Spleen (tissue), 7 donors: ENCODE data around the gene GCK.

Experiments
- CTCF ChIP-seq, 11 experiments: fragments of 200-600 bp in 7 of 11; fragments of 450-650 bp in 4 of 11; sonication (generic) in 4 of 11; IDR thresholded peaks in 8 of 11; conservative IDR thresholded peaks in 3 of 11; 1 replicate in 7 of 11; 2 replicates in 4 of 11; pipeline versions ENCODE4 v1.4.0 to v1.8.0; 2016 to 2021; ENCODE audit warnings: antibody characterized with exemption in 11 of 11, inconsistent platforms in 4 of 11, mild to moderate bottlenecking in 1 of 11
- POLR2A ChIP-seq, 3 donors: fragments of 450-650 bp; IDR thresholded peaks; one replicate each; pipeline ENCODE4 v1.5.1; 2017; ENCODE audit warnings: antibody characterized with exemption in 3 of 3, mild to moderate bottlenecking in 1 of 3
- POLR2AphosphoS5 ChIP-seq, 3 donors: sonication (generic); formaldehyde crosslinking; IDR thresholded peaks; one replicate each; pipeline ENCODE4 v1.5.1; 2017; ENCODE audit warnings: antibody characterized with exemption in 3 of 3
- donor health status: DM: no; HTN: no; CAD: no; lungs with moderate emphysema.
- donor health status: DM: no; HTN: no; CAD: no.
- donor health status: DM: no; HTN: no; CAD: no.

- no peak for TF ChIP-seq CTCF (IDR thresholded peaks at IDR 0.05 in 8 of 11, conservative IDR thresholded peaks at IDR 0.05 in 3 of 11)
- no peak for TF ChIP-seq POLR2A (IDR thresholded peaks at IDR 0.05)
- TF ChIP-seq POLR2AphosphoS5 (IDR thresholded peaks at IDR 0.05): no peak
Observed at GRCh38 chr7:44148166-44148565, 41.1 kb downstream of the GCK start.
